ENCODE results near the gene SSB.

The SSB gene

DNA sequence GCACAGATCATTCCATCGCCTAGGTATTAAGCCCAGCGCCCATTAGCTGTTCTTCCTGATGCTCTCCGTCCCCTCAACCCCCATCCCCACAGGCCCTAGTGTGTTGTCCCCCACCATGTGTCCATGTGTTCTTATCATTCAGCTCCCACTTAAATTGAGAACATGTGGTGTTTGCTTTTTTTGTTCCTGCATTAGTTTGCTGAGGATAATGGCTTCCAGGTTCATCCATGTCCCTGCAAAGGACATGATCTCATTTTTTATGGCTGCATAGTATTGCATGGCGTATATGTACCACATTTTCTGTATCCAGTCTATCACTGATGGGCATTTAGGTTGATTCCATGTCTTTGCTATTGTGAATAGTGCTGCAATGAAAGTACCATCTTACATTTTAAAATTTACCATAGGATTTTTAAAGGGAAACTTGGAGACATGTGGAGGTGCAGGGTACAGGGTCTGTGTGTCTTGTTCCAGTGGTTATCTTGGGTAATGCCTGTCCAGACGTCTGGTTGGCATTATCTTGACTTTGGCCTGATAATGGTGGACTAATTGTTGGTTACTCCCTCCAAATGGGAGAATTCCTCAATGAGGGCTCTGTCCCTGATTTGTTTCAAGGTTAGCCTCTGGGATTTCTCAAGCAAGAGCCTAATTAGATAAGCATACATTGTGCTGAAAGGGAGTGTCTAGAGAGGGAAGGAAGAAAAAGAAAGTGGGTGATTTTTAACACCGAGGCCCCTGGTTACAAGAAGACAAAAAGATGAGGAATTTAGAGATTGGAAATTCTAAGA lies 43.4 kb upstream of the SSB start:
- DNase-seq (ENCODE audit: low read depth in 1 of 2, low spot score in 1 of 2), result no peak
- H3K27me3 ChIP-seq (ENCODE audit: insufficient read depth, poor library complexity, severe bottlenecking), result no peaks in the 10 kb centered on the region
- TF ChIP-seq, protein P1, sequence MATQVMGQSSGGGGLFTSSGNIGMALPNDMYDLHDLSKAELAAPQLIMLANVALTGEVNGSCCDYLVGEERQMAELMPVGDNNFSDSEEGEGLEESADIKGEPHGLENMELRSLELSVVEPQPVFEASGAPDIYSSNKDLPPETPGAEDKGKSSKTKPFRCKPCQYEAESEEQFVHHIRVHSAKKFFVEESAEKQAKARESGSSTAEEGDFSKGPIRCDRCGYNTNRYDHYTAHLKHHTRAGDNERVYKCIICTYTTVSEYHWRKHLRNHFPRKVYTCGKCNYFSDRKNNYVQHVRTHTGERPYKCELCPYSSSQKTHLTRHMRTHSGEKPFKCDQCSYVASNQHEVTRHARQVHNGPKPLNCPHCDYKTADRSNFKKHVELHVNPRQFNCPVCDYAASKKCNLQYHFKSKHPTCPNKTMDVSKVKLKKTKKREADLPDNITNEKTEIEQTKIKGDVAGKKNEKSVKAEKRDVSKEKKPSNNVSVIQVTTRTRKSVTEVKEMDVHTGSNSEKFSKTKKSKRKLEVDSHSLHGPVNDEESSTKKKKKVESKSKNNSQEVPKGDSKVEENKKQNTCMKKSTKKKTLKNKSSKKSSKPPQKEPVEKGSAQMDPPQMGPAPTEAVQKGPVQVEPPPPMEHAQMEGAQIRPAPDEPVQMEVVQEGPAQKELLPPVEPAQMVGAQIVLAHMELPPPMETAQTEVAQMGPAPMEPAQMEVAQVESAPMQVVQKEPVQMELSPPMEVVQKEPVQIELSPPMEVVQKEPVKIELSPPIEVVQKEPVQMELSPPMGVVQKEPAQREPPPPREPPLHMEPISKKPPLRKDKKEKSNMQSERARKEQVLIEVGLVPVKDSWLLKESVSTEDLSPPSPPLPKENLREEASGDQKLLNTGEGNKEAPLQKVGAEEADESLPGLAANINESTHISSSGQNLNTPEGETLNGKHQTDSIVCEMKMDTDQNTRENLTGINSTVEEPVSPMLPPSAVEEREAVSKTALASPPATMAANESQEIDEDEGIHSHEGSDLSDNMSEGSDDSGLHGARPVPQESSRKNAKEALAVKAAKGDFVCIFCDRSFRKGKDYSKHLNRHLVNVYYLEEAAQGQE (IDR thresholded peaks at IDR 0.05; ENCODE audit: insufficient replicate concordance, low read depth), result no peak
- TF ChIP-seq, protein P2, sequence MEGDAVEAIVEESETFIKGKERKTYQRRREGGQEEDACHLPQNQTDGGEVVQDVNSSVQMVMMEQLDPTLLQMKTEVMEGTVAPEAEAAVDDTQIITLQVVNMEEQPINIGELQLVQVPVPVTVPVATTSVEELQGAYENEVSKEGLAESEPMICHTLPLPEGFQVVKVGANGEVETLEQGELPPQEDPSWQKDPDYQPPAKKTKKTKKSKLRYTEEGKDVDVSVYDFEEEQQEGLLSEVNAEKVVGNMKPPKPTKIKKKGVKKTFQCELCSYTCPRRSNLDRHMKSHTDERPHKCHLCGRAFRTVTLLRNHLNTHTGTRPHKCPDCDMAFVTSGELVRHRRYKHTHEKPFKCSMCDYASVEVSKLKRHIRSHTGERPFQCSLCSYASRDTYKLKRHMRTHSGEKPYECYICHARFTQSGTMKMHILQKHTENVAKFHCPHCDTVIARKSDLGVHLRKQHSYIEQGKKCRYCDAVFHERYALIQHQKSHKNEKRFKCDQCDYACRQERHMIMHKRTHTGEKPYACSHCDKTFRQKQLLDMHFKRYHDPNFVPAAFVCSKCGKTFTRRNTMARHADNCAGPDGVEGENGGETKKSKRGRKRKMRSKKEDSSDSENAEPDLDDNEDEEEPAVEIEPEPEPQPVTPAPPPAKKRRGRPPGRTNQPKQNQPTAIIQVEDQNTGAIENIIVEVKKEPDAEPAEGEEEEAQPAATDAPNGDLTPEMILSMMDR (IDR thresholded peaks at IDR 0.05; ENCODE audit: insufficient read depth, low read length), result no peak
- TF ChIP-seq SPI1 (IDR thresholded peaks at IDR 0.05; ENCODE audit: borderline replicate concordance, low read depth), result no peak
- TF ChIP-seq POLR2AphosphoS5 (IDR thresholded peaks at IDR 0.05; ENCODE audit: low read depth), result no peak
- TF ChIP-seq GABPA (IDR thresholded peaks at IDR 0.05; ENCODE audit: low read depth), result no peak
- H3K27ac ChIP-seq (replicated peaks), result no peak overlapping the region
- no peak overlapping the region for H3K4me3 ChIP-seq (replicated peaks; ENCODE audit: insufficient read depth, low read length)

DNA sequence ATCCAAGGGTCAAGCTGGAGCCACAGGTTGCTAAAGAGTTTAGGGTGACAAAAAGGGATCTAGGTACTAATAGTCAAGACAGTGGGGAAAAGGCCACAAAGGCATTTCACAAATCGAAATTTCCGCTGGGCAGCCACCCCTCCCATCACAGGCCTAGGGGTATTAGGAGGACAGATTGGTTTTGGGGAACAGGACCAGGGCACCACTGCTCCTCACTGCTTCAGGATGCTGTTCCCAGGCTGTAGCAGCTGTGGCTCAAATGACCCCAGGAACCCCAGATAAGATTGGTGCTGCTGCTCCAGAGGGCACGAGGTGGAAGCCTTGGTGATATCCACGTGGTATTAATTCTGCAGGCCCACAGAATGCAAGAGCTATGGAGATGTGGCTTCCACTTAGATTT lies 42.3 kb upstream of the SSB start:
- Histone ChIP-seq H3K4me3 (replicated peaks; ENCODE audit: insufficient read depth, low read length) (no peak overlapping the region), H3K27ac (replicated peaks) (no peak overlapping the region), H3K27me3 (ENCODE audit: insufficient read depth, poor library complexity, severe bottlenecking) (no peaks in the 10 kb centered on the region)
- TF ChIP-seq GABPA (IDR thresholded peaks at IDR 0.05; ENCODE audit: low read depth) (no peak), POLR2AphosphoS5 (IDR thresholded peaks at IDR 0.05; ENCODE audit: low read depth) (no peak), SPI1 (IDR thresholded peaks at IDR 0.05; ENCODE audit: borderline replicate concordance, low read depth) (no peak)
- TF ChIP-seq, protein P1 (IDR thresholded peaks at IDR 0.05; ENCODE audit: insufficient replicate concordance, low read depth), result no peak
- TF ChIP-seq, protein P2 (IDR thresholded peaks at IDR 0.05; ENCODE audit: insufficient read depth, low read length), result no peak
- no peak for DNase-seq (ENCODE audit: low read depth in 1 of 2, low spot score in 1 of 2)

DNA sequence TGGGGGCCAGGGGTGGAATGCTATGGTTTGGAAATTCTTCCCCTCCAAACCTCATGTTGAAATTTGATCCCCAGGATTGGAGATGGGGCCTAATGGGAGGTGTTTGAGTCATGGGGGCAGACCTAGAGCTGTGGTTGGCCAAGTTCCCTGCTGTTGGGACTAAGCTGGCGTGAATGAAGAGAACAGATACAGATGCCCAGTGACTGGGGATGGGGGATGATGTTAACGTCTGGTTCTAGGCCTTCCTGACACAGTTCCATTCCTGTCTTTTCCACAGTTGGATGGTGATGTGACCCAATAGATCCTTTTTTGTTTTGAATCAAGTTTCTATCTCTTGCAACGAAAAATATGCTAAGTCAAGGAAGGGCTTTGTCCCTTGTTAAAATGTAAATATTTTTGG lies 41.3 kb upstream of the SSB start:
- no peaks in the 10 kb centered on the region for H3K27me3 ChIP-seq (ENCODE audit: insufficient read depth, poor library complexity, severe bottlenecking)
- TF ChIP-seq GABPA (IDR thresholded peaks at IDR 0.05; ENCODE audit: low read depth) (no peak), SPI1 (IDR thresholded peaks at IDR 0.05; ENCODE audit: borderline replicate concordance, low read depth) (no peak), POLR2AphosphoS5 (IDR thresholded peaks at IDR 0.05; ENCODE audit: low read depth) (no peak)
- TF ChIP-seq, protein P2 (IDR thresholded peaks at IDR 0.05; ENCODE audit: insufficient read depth, low read length), result no peak
- TF ChIP-seq, protein P1 (IDR thresholded peaks at IDR 0.05; ENCODE audit: insufficient replicate concordance, low read depth), result no peak
- no peak overlapping the region for H3K4me3 ChIP-seq (replicated peaks; ENCODE audit: insufficient read depth, low read length)
- DNase-seq (ENCODE audit: low read depth in 1 of 2, low spot score in 1 of 2), result no peak
- H3K27ac ChIP-seq (replicated peaks), result no peak overlapping the region

Data from HL-60 (cell line).